Thoracic aorta (tissue), 2 donors: ENCODE results near the gene LINGO1. TPM values are rescaled to one million over a fixed set of nuclear protein-coding genes. Genes with fewer than 3 reads are reported as not detected.
A peak's percentile ranks its signal among the peaks of the same experiment; 100 is the strongest.

Experiments used
- ATAC-seq: fragments of 150-250 bp; one replicate; pipeline ENCODE4 v1.8.0; 2017; ENCODE audit warnings: low read depth; ENCODE audit not compliant: insufficient number of reproducible peaks, low FRiP score
- DNase-seq: peaks from one replicate; pipeline ENCODE4 v3.0.0-alpha.2; 2020; ENCODE audit warnings: low spot score
- H3K27ac ChIP-seq, 2 donors: fragments of 200-600 bp; sonication (generic); 1 replicate in 1 of 2; 2 replicates in 1 of 2; pipeline ENCODE4 v1.5.1; 2016; ENCODE audit warnings: mild to moderate bottlenecking in 2 of 2, moderate library complexity in 2 of 2
- H3K27me3 ChIP-seq: fragments of 200-600 bp; sonication (generic); replicated peaks from 2 replicates; pipeline ENCODE4 v1.6.0; 2016; ENCODE audit warnings: mild to moderate bottlenecking; ENCODE audit not compliant: insufficient read depth
- H3K36me3 ChIP-seq: fragments of 200-600 bp; sonication (generic); one replicate; pipeline ENCODE4 v1.5.1; 2016
- H3K4me1 ChIP-seq, 2 donors: fragments of 200-600 bp; sonication (generic); 1 replicate in 1 of 2; 2 replicates in 1 of 2; pipeline versions ENCODE4 v1.5.1 to v1.6.0; 2016; ENCODE audit warnings: low read depth in 2 of 2, mild to moderate bottlenecking in 1 of 2; ENCODE audit not compliant: control insufficient read depth in 1 of 2
- H3K4me3 ChIP-seq: fragments of 200-600 bp; sonication (generic); 2 replicates; pipeline ENCODE4 v1.5.1; 2016; ENCODE audit warnings: mild to moderate bottlenecking
- H3K9me3 ChIP-seq: fragments of 200-600 bp; sonication (generic); 2 replicates; pipeline ENCODE4 v1.5.1; 2016
- total RNA-seq, 2 donors: library from RNA; depleted of rRNA; stranded (reverse); fragments of >200 nt; gene quantifications; one replicate each; pipeline versions ENCODE4 v1.1.0 to v1.2.3, GENCODE V29; 2016
- TF ChIP-seq, protein P1 (sequence below): fragments of 200-600 bp; sonication (generic); IDR thresholded peaks from one replicate; pipeline ENCODE4 v1.5.1; 2019; ENCODE audit warnings: antibody characterized with exemption

Gene LINGO1
- total RNA-seq, 2 donors from 2014 or later, result 0.63 to 4.6 TPM

DNA sequence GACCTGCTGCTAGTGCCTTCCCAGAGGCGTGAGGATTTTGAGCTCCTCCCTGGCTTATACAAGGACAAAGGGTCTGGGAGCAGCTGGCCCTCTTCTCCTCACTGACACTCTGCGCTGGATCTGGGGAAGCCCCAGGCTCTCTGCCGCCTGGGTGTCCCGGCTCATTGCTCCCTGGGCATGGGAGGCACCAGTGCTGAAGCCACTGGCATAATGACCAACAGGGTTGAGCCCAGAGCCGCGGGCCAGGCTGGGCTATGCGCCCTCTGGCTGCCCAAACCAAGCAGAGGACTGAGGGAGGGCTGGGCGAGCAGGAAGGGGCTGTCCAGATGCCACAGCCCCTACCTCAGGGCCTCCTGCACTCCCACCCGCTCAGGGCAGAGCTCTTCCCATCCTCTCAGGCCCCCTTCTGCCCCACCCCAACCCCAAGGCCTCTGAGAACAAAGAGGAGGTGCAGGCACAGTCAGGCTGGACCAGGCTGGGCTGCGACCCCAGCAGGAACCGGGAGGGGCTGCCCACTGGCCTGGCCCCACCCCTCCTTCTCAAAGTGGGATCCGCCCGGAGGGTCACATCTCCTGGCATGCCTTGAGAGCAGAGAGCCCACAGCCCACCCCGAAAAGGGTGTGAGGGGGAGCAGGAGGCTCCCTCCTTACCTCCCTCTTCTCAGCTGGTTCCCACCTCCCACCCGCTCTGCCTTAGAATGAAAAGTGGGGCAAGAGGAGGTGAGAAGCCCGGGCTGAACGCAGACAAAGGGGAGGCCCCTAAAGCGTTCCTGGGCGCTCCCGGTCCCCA lies 1.6 kb downstream of the LINGO1 start:
- no peaks in the 10 kb centered on the region for H3K36me3 ChIP-seq
- peaks cover 6% of the 10 kb centered on the region for H3K27me3 ChIP-seq
- no peak for ATAC-seq

DNA sequence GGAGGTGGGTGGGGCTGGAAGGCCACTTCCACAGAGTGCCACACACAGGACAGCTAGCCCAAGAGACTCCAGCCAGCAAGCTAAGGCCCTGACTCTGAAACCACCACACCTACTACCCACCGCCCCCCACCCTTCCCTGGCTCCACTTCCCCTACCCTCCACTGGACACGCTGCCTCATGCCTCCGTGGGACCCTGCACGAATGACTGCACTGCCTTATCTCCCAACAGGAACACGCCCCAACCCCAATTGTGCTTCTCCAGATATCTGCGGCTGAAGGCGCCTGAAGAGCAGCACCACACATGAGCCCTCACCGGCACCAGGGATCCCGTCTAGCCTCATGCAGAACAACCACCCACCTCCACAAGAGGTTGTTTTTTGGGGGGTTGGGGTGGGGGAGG lies 2.7 kb downstream of the LINGO1 start:
- Histone ChIP-seq H3K4me3 (no peak overlapping the region), H3K4me1 (peaks cover 7 to 19% of the 10 kb centered on the region in 2 donors), H3K27ac (no peak overlapping the region), H3K9me3 (no peaks in the 10 kb centered on the region), H3K27me3 (peaks cover 6% of the 10 kb centered on the region), H3K36me3 (no peaks in the 10 kb centered on the region)
- DNase-seq, result no peak
- TF ChIP-seq, protein P1, sequence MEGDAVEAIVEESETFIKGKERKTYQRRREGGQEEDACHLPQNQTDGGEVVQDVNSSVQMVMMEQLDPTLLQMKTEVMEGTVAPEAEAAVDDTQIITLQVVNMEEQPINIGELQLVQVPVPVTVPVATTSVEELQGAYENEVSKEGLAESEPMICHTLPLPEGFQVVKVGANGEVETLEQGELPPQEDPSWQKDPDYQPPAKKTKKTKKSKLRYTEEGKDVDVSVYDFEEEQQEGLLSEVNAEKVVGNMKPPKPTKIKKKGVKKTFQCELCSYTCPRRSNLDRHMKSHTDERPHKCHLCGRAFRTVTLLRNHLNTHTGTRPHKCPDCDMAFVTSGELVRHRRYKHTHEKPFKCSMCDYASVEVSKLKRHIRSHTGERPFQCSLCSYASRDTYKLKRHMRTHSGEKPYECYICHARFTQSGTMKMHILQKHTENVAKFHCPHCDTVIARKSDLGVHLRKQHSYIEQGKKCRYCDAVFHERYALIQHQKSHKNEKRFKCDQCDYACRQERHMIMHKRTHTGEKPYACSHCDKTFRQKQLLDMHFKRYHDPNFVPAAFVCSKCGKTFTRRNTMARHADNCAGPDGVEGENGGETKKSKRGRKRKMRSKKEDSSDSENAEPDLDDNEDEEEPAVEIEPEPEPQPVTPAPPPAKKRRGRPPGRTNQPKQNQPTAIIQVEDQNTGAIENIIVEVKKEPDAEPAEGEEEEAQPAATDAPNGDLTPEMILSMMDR, result no peak
- no peak for ATAC-seq

More for the DNA sequence above, 1.6 kb downstream of the LINGO1 start:
- Histone ChIP-seq H3K27ac (no peak overlapping the region), H3K9me3 (no peaks in the 10 kb centered on the region), H3K4me1 (peaks cover 7 to 19% of the 10 kb centered on the region in 2 donors), H3K4me3 (peak overlapping the region; percentile 64)
- no peak for DNase-seq
- TF ChIP-seq, protein P1, result no peak

DNA sequence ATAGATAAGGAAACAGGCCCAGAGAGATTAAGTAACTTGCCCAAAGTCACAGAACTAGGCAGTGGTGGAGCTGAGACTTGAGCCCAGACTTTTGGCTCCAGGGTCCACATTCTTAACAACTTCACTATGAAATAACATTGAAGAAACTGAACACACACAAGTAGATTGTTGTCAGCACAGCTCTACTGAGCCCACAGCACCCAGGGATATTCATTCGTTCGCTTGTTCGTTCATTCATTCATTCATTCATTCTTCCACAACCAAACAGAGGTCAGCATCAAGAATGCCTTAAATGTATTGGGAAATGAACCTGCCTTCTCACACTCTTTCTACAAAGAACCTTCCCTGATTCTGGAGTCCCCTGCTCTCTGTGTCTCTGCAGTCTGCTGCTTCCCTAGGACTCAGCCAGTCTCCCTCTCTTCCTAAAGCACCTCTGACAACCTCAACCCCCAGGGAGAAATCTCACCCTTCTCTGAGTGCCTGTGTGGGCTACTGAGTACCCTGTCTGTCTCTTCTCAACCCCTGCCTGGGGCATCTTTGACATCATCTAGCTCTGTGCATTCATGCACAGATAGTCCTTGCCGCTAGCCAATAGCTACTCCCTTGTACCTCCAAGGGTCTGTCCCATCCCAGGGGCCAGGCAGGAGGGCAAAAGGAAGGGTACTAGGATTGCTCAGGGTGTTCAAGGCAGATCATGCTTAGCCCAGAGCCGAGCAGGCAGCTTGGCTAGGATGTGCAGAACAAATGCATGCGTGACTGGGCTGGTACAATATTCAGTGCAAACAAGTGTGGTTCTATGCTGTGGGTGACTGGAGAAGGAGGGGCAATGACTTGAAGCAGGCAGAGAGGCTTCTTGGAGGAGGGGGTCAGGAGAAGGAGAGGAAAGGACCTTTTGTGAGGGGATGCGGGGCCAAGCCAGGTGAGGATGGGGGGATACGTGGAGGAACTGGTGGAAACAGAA lies 3.4 kb downstream of the LINGO1 start:
- Histone ChIP-seq H3K4me3 (no peak overlapping the region), H3K27ac (no peak overlapping the region), H3K9me3 (no peaks in the 10 kb centered on the region), H3K36me3 (no peaks in the 10 kb centered on the region), H3K27me3 (peaks cover 6% of the 10 kb centered on the region), H3K4me1 (peaks cover 7 to 18% of the 10 kb centered on the region in 2 donors)
- ATAC-seq (no peak), DNase-seq (no peak)
- TF ChIP-seq, protein P1, result no peak

DNA sequence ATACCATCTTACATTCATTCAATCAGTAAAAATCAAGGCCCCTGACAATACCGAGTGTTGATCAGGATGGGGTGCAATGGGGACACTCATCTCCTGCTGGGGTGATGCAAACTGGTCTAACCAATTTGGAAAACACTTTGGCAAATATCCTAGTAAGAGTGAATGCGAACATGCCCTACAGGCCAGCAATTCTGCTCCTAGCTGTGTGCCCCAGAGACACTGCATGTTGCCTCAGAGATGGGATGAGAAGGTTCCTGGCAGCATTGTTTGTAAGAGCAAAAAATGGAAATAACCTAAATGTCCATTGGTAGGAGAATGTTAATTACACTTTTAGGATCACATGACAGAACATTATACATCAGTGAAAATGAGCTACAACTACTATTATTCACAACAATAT lies 4.7 kb downstream of the LINGO1 start:
- TF ChIP-seq, protein P1, result no peak
- Histone ChIP-seq H3K9me3 (no peaks in the 10 kb centered on the region), H3K27me3 (no peaks in the 10 kb centered on the region), H3K36me3 (no peaks in the 10 kb centered on the region), H3K27ac (no peak overlapping the region), H3K4me3 (no peak overlapping the region), H3K4me1 (peaks cover 4 to 10% of the 10 kb centered on the region in 2 donors)
- no peak for DNase-seq
- ATAC-seq, result no peak

DNA sequence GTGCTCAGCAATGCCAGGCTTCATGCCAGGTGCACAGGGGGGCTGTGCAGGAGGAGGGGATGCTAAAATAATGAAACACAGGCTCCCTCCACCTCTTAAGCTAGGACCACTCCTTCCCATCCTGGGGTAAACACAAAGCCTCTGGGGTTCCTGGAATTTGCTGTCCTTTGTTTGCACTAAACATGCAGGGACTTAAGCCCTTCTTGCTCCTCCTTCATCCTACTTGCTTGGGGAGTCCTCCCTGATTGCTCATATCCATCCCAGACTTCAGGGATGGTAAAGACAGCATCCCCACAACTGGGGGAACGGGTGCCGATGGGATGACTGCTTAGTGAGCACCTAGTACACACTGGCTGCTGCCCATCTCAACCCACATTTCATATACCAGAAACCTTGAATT lies 5.1 kb downstream of the LINGO1 start:
- H3K27ac ChIP-seq, result no peak overlapping the region
- no peaks in the 10 kb centered on the region for H3K9me3 ChIP-seq
- TF ChIP-seq, protein P1, result no peak
- ATAC-seq, result no peak
- H3K4me1 ChIP-seq, result peaks cover 4 to 10% of the 10 kb centered on the region in 2 donors
- H3K4me3 ChIP-seq, result no peak overlapping the region
- H3K36me3 ChIP-seq, result no peaks in the 10 kb centered on the region
- H3K27me3 ChIP-seq, result no peaks in the 10 kb centered on the region
- DNase-seq, result no peak
